ENCODE measurements around the gene COL7A1.

Gene COL7A1

GRCh38 chr3:48587686-48588085, 7.4 kb downstream of the COL7A1 start:
- no peak for DNase-seq

DNA sequence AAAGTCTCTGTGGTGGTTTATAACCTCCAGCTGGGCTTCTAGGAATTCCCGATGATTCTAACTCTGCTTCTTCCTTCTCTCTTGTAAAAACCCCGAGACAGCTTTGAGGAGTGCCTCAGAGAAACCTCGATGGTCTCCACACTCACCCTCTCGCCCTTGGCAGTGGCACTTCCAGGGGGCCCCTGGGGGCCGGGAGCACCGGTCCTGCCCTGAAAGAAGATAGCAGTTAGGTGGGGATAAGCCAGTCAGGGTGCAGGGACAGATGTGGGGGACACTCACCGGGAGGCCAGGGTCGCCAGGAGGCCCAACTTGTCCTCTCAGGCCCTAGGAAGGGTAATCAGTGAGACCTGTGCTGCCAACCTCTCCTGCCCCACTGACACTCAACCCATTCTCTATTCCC, 9.7 kb downstream of the COL7A1 start:
- DNase-seq: no peak

DNA sequence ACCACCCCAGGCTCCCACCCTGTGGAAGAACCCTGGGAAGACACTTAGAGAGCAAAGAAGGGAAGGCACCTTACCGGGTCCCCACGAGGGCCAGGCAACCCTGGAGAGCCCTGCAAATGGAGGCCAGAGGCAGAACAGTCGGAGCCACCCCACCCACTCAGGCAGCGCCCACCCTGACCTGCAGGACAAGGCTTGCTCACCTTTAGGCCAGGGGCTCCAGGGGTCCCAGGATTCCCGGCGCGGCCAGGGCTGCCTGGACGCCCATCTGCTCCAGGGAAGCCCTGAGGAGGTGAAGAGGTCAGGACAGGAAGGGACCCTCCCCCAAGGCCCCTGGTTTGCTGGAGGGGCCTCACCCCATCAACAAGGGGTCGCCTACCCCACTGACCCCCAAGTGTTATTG, 10.3 kb downstream of the COL7A1 start:
- DNase-seq: no peak

GRCh38 chr3:48581621-48582481, 13.3 kb downstream of the COL7A1 start:
- no peak for DNase-seq

- no peak for DNase-seq
Observed at GRCh38 chr3:48576647-48577046, 18.5 kb downstream of the COL7A1 start.

DNA sequence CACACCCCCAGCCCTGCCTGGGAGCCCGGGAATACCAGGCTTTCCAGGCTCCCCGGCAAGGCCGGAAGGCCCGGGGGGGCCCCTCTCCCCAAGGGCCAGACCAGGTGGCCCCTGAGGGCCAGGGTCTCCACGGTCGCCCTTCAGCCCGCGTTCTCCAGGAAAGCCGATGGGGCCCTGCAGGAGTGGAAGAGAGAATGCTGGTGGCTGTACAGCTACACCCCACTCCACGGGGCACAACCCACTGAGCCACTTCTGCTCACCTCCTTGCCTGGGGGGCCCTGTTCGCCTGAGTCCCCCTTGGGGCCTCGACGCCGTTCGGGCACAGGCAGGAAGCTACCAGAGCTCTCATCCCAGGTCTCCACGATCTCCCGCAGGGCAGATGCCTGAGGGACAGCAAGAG, 19.8 kb downstream of the COL7A1 start:
- no peak for DNase-seq

- DNase-seq: no peak
Observed at GRCh38 chr3:48573973-48574585, 21.1 kb downstream of the COL7A1 start.

DNA sequence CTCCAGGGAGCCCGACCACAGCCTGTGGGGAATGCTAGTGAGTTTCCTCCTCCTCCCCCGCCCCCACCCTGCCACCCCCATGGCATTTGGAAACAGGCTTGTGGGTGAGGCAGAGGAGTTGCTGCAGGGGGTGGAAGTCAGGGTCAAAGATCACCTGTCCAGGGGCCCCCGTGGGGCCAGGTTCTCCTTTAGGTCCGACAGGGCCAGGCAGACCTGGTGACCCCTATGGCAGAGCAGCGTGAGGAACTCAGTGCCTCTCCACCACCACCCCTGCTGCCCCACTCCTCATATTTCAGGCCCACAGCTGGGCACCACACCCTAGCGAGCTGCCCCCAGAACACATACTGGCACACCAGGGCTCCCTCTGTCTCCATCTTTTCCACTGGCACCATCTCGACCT, 22.6 kb downstream of the COL7A1 start:
- DNase-seq: no peak

GRCh38 chr3:48571938-48572337, 23.2 kb downstream of the COL7A1 start:
- DNase-seq: no peak

DNA sequence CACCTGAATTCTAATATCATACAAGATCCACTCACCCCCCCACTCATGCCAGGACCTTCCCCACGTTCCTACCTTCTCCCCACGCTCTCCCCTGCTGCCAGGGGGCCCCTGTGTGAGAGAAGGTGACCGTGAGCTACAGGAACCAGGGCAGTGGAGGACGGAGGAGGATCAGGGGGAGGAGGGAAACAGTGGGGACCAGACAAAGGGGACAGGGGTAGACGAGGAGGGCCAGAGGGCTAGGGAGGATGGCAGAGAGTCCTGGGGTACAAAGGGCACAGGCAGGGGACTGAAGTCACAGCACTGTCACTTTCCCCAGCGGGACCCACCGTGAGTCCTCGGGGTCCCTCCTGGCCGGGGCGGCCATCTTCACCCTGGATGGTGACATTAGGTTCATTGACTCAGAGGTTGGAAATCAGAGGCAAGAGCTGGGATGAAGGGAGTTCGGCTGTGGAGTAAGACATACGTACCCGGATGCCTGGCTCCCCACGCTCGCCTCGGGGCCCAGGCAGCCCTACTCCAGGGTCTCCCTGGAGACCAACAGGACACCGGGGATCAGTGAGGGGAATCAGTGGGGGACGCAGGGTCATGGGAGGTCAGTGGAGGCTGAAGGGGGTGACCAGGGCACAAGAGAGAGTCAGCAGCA, 25.2 kb downstream of the COL7A1 start:
- DNase-seq: no peak

GRCh38 chr3:48569400-48569799, 25.7 kb downstream of the COL7A1 start:
- no peak for DNase-seq

- no peak for DNase-seq
Observed at GRCh38 chr3:48568476-48568875, 26.7 kb downstream of the COL7A1 start.

GRCh38 chr3:48567500-48567899, 27.6 kb downstream of the COL7A1 start:
- DNase-seq: no peak

DNA sequence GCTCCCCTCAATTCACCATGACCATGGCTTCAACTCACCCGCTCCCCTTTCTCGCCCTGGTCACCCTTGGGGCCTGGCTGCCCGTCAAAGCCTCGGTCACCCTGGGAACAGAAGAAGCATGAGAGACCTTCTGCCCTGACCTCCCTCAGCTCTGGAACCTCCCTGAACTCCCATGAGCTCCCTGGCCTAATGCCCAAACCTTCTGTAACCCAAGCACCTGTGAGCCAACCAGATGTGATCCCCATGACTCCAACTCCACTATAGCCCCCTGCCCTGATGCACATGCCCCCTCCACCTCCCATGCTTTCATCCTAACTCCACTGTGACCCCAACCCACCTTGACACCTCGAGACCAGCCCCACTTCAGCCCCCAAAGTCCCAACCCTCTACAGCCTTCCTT, 28.0 kb downstream of the COL7A1 start:
- DNase-seq: no peak

GRCh38 chr3:48566401-48566760, 28.7 kb downstream of the COL7A1 start:
- no peak for DNase-seq

DNA sequence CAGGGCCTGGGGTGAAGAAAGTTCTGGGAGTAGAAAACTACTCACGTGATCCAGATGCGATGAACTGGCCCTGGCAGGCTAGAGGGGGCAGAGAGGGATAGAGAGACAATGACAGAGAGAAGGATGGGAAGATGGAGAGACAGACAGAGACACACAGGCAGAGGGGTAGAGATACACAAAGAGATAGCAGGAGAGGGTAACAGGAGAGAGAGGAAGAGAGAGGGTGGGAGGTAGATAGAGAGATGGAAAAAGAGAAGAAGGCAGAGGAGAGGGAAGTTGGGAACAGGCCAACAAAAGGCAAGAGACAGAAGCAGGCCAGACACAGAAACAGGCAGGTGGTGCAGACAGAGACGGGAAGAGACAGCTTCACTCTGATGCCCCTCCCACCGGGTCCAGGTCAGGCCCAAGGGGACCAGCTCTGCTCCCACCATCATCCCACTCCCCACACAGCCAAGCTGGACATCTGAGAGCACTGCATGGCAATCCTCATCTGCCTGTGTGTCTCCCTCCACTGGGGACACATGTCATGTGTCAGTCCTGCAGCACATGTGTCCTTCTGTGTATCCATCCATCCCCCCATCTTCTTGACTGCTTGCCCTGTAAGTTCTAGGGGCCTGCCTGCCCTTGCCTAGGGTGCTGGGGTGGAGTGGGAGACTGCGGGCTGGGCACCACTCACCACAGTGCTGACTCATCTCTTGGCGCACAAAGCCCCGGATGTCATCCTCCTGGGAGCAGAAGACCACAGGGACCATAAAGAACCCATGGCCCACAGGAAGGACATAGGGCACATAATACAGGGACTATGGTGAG, 29.3 kb downstream of the COL7A1 start:
- no peak for DNase-seq

- DNase-seq: no peak
Observed at GRCh38 chr3:48565186-48565585, 29.9 kb downstream of the COL7A1 start.

DNA sequence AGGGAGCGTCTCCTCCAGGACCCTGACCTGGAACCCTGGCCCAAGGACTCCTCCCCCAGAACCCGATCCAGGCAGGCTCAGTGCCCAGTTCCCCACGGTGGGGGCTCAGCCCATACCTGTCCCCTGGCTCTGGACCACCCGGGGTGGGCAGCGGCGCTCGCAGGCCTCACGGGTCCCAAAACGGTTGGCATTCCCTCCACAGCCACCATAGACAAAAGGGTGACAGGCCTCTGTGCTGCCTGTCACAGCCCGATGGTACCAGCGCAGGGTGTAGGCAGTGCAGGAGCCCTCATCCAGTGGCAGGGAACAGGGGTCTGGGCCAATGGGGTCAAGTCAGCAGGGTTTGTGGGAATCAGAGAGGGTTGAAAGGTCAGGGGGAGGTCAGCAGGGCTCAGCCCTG, 30.5 kb downstream of the COL7A1 start:
- DNase-seq: no peak

DNA sequence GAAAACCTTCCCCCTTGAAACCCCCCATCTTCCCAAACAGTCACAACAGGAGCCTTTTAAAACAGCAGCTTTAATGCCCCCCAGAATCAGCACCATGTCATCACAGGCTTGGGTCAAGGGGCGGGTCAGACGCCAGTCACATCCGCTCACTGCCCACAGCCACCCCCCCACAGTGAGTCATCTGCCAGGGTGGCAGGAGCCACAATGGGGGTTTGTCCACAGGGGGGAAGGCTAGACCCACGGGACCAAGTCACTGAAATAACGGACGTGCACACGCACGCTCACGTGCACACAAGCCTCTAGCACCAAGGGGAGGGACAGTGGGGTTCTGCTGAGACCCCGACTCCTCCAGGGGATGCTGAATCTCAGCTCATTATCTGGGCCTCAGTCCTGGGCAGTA, 31.1 kb downstream of the COL7A1 start:
- DNase-seq: no peak

DNA sequence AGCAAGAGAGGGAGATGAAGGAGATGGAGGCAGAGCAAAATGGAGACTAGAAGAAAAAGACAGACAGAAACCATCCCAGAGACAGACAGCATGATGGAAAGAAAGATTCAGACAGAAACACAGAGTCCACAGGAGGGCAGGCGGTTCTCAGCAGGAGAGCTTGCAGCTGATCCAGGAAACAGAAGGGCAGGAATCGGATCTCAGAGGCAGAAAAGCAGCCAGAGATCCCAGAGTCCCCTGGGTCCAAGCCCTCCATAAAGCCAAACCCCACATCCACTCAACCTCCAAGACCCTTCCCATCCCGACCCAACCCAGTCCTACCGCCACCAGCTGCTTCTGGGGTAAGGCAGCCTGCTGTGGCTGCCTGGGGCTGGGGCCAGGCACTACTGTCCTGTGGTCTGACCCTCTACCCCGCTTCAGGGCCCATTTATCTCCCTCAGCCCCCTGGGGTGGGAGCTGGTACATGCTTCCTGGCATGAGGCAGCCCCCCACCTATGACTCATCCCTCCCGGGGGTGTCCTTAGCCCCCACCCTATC, 31.7 kb downstream of the COL7A1 start, which contains the start of gene UCN2:
Gene UCN2 (minus strand): TSS at position 400 of the 537 bp plus-strand sequence. CDS start 657 bp downstream, outside the sequence.
- no peak for DNase-seq

- no peak for DNase-seq
Observed at GRCh38 chr3:48562367-48563095, 32.6 kb downstream of the COL7A1 start.

Measured in NCI-H187 (cell line).